Psoas muscle (tissue), 8 donors: ENCODE data around the gene RASA3. TPM values are rescaled to one million over a fixed set of nuclear protein-coding genes. Genes with fewer than 3 reads are reported as not detected.
"Not testable (repeated sequence)": the region's sequence is repeated elsewhere in the genome, so short reads cannot be mapped to it uniquely, and the experiment has no call there.

Source experiments
- ATAC-seq, 4 donors: fragments of 200-7000 bp; cut with Tn5 transposase; one replicate each; pipeline ENCODE4 v1.9.1; 2020; ENCODE audit warnings: moderate library complexity in 3 of 4, mild to moderate bottlenecking in 2 of 4
- DNase-seq, 2 donors: peaks; one replicate each; pipeline ENCODE4 v3.0.0-alpha.2; 2020
- H3K27ac ChIP-seq: fragments of 200-600 bp; one replicate; pipeline ENCODE4 v1.8.0; 2022
- H3K27me3 ChIP-seq, 3 donors: fragments of 200-600 bp in 1 of 3; one replicate each; pipeline versions ENCODE4 v1.6.1 to v1.8.0; 2013 to 2022; ENCODE audit warnings: low read length in 2 of 3, mild to moderate bottlenecking in 2 of 3, moderate library complexity in 1 of 3; ENCODE audit not compliant: insufficient read depth in 3 of 3
- H3K36me3 ChIP-seq, 2 donors: fragments of 200-600 bp in 1 of 2; one replicate each; pipeline versions ENCODE4 v1.6.1 to v1.8.0; 2013 to 2022; ENCODE audit warnings: low read depth in 1 of 2, mild to moderate bottlenecking in 1 of 2, moderate library complexity in 1 of 2; ENCODE audit not compliant: insufficient read depth in 1 of 2
- H3K4me1 ChIP-seq: fragments of 200-600 bp; one replicate; pipeline ENCODE4 v1.8.0; 2022
- H3K4me3 ChIP-seq: fragments of 200-600 bp; one replicate; pipeline ENCODE4 v1.8.0; 2022; ENCODE audit warnings: mild to moderate bottlenecking
- H3K9me3 ChIP-seq: fragments of 200-600 bp; one replicate; pipeline ENCODE4 v1.8.0; 2022
- WGBS, 3 donors: extraction: QIAGEN DNeasy Blood & Tissue Kit; methylation state at CpG; one replicate each; pipeline versions ENCODE4 v1.1.6 to v1.1.7; 2013; 5-methylcytosine and 5-hydroxymethylcytosine counted together
- intact Hi-C, 2 donors: fragments of 100-400 bp; cut with DNase I; formaldehyde crosslinking; loops; one replicate each; pipeline versions ENCODE4 v1.11.0 to v1.14.2; 2022
- polyA plus RNA-seq, 3 donors: library from polyadenylated mRNA; stranded (reverse); fragments of 200-250 nt; gene quantifications; one replicate each; pipeline ENCODE4 v1.2.3, GENCODE V29; 2013
- total RNA-seq, 4 donors: library from RNA; stranded (reverse); fragmentation: NEBNext Ultra II Directional in 2 of 4; extraction: Animal tissue kit (Norgen Biotek cat#: 25700) in 2 of 4; gene quantifications; one replicate each; pipeline versions ENCODE4 v1.2.1 to v1.2.4, GENCODE V29; 2021 to 2023
- TF ChIP-seq, protein P1 (sequence below): fragments of 200-600 bp; IDR thresholded peaks from one replicate; pipeline ENCODE4 v1.8.0; 2022; ENCODE audit warnings: antibody characterized with exemption
- donor health status: healthy with polysubstance abuse.
- donor health status: DM: no; HTN: no; CAD: no; lungs with moderate emphysema.
- donor health status: Bipolar disorder and iron deficiency.
- donor health status: healthy.
- donor health status: DM: yes; HTN: yes; CAD: no.
- donor health status: DM: no; HTN: no; CAD: no.
- donor health status: DM: no; HTN: no; CAD: no.
- donor health status: DM: yes; HTN: yes; CAD: no.

Gene RASA3
- total and polyA plus RNA-seq, 7 donors: 4.8 to 24.4 (median 13.1) TPM

DNA sequence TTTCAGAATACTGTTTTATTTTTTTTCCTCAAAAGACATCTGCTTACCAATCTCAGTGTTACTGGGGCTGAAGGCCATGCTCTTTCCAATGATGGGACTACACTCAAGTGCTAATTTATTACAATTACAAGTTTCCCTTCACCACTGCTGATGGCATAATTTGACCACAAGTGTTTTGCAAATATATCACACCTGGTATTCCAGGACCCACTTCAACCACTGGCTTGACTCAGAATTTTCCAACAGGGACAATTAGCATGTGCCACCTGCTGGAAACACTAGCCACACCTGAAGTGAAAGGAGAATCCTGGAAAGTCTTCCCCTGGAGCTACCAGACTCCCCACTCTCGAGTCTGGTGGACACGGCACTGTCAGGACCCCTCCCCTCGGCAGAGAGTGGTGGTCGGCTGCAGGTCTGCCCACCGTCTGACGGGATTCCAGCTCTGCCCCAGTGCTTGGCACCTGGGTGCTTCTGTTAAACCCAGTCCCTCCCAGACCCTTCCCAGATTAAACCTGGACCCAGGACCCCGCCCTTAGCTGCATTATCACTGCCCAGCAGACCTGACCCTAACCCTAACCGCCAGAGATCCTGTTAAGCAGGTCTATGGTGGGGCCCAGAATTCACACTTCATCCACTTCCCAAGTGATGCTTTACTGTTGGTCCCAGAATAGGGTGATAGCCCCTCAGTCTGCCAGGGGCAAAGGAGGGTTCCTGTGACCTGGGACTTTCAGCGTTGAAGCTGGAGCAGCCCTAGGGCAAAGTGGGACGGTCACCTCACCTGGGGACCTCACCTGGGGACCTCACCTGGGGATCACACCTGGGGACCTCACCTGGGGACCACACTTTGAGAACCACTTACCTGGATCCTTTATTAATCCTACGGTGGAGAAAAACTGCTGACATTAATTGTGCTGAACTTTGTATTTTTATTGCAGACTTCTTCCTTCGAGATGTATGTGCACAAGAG lies 17.6 kb upstream of the RASA3 start:
- ATAC-seq (no peak), DNase-seq (no peak)
- Histone ChIP-seq H3K27me3 (no peaks in the 10 kb centered on the region), H3K9me3 (no peaks in the 10 kb centered on the region), H3K4me3 (no peak overlapping the region), H3K27ac (no peak overlapping the region), H3K36me3 (no peaks in the 10 kb centered on the region), H3K4me1 (peaks cover 4% of the 10 kb centered on the region)
- intact Hi-C loops: no loop called here
- WGBS, 3 donors: 84 to 88% (median 87%) methylated on average over 12 of the region's 12 CpGs
- TF ChIP-seq, protein P1, sequence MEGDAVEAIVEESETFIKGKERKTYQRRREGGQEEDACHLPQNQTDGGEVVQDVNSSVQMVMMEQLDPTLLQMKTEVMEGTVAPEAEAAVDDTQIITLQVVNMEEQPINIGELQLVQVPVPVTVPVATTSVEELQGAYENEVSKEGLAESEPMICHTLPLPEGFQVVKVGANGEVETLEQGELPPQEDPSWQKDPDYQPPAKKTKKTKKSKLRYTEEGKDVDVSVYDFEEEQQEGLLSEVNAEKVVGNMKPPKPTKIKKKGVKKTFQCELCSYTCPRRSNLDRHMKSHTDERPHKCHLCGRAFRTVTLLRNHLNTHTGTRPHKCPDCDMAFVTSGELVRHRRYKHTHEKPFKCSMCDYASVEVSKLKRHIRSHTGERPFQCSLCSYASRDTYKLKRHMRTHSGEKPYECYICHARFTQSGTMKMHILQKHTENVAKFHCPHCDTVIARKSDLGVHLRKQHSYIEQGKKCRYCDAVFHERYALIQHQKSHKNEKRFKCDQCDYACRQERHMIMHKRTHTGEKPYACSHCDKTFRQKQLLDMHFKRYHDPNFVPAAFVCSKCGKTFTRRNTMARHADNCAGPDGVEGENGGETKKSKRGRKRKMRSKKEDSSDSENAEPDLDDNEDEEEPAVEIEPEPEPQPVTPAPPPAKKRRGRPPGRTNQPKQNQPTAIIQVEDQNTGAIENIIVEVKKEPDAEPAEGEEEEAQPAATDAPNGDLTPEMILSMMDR: no peak

DNA sequence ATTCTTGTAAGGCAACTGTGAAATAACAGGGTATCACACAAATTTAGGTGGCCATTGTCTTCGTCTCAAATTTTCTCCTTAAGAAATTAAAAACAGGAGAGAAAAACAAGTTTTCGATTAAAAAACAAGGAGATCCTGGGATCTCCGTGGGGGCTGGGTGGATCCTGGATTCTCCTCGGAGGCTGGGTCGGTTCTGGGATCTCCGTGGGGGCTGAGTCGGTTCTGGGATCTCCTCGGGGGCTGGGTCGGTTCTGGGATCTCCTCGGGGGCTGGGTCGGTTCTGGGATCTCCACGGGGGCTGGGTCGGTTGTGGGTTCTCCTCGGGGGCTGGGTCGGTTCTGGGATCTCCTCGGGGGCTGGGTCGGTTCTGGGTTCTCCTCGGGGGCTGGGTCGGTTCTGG lies 16.5 kb upstream of the RASA3 start:
- H3K27ac ChIP-seq, H3K36me3 ChIP-seq, H3K9me3 ChIP-seq, H3K27me3 ChIP-seq, ATAC-seq, H3K4me3 ChIP-seq, DNase-seq, H3K4me1 ChIP-seq, intact Hi-C loops: not testable (repeated sequence)
- 92 to 97% (median 94%) methylated on average over 19 of the region's 19 CpGs for WGBS, 3 donors

GRCh38 chr13:114148521-114148855 lies 16.1 kb upstream of the RASA3 start:
- intact Hi-C loops: no loop called here
- H3K27ac ChIP-seq: no peak overlapping the region
- H3K27me3 ChIP-seq: no peaks in the 10 kb centered on the region
- no peaks in the 10 kb centered on the region for H3K36me3 ChIP-seq
- no peaks in the 10 kb centered on the region for H3K9me3 ChIP-seq
- DNase-seq (no peak), ATAC-seq (no peak)
- 67 to 70% (median 70%) methylated on average over 8 of the region's 8 CpGs for WGBS, 3 donors
- H3K4me3 ChIP-seq: no peak overlapping the region
- peaks cover 4% of the 10 kb centered on the region for H3K4me1 ChIP-seq
- TF ChIP-seq, protein P1: no peak

DNA sequence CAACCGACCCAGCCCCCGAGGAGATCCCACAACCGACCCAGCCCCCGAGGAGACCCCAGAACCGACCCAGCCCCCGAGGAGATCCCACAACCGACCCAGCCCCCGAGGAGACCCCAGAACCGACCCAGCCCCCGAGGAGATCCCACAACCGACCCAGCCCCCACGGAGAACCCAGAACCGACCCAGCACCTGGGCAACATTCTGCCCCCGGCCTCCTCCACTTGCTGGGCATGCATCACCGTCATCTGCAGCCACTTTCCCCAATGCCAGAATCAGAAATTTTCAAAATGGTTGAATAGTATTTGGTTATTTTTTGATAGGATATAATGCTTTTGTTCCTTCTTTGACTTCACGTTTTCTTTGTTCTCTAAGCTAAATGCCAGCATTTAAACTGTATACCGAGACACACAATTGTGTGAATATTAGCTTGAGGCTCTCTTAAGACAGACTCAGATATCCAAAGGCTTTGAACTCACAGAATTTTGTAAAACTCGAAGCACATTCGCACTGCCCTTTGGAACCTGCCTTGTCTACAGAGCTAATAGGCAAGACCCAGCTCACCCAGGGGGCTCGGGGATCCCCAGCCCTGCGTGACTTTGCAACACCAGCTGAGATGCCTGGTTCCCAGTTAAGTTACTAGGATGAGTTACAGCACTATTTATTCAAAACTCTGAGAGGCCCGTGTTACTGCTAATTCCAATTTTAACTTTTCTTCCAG lies 15.5 kb upstream of the RASA3 start:
- no peak overlapping the region for H3K4me3 ChIP-seq
- H3K27ac ChIP-seq: no peak overlapping the region
- H3K27me3 ChIP-seq: no peaks in the 10 kb centered on the region
- TF ChIP-seq, protein P1: no peak
- DNase-seq (no peak), ATAC-seq (no peak)
- intact Hi-C loops: no loop called here
- no peaks in the 10 kb centered on the region for H3K36me3 ChIP-seq
- 86 to 88% (median 88%) methylated on average over 20 to 22 of the region's 22 CpGs for WGBS, 3 donors
- peaks cover 8% of the 10 kb centered on the region for H3K4me1 ChIP-seq
- no peaks in the 10 kb centered on the region for H3K9me3 ChIP-seq

DNA sequence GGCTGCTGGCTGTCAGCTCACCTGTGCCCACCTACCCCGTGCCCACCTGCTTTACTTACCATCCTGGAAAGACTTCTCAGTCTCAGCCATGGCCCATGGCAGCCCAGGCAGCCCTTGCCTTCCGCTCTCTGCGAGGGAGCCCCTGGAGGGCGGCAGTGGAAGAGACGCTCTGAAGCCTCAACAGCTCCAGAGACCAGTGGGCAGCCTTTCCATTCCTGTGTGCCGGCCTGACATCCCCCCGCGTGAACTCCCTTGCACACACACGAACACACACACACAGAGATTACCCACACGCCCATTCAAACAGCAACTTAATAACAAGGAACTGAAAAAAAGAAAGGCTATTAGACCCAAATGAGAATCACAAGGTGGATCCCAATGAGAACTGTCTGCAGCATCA lies 14.2 kb upstream of the RASA3 start:
- DNase-seq: peak in 1 of 2 donors; percentile 40
- peaks cover 13% of the 10 kb centered on the region for H3K4me1 ChIP-seq
- intact Hi-C loops: no loop called here
- no peak overlapping the region for H3K27ac ChIP-seq
- WGBS, 3 donors: 70 to 80% (median 75%) methylated on average over 10 of the region's 10 CpGs
- H3K9me3 ChIP-seq: no peaks in the 10 kb centered on the region
- no peak overlapping the region for H3K4me3 ChIP-seq
- no peaks in the 10 kb centered on the region for H3K27me3 ChIP-seq
- ATAC-seq: no peak
- H3K36me3 ChIP-seq: no peaks in the 10 kb centered on the region
- TF ChIP-seq, protein P1: no peak
